ENCODE results near the gene PDE11A.

Gene PDE11A

DNA sequence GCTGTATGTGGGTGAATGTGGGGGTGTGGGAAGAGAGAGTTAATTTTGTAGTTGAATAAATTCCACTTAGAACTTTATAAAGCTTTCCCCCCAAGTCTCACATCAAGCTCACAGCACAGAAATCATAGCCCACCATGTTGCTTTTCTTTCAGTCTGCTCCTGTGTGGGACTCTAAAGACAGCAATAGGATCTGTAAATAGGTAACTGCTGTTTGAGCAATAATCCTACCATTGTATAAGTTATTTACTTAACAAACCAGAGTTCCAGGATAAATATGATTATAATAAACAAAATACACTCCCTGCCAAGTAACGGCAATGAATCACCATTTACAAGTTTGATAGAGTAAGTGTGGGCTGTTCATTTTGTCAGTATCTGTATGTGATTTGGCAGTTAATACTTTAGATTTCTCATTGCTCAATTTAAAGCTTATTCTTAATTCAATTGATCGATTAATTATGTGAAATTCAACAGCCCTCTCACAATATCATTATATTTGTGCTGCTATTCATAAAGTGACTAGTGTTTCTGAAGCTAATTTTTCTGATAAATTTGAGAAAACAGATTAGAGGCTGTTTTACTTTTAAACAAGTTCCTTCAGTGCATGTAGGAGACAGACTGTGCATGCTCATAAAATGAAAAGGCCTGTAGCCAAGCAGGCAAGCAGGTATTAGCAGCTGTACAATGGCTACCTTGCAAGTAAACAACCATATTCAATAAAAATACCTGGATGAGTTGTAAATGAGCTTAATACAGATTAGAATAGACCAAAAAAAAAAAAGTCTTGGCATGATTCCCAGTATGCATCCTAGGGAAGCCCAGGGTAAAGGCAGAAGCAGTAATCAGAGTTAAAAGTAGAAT, 142.7 kb downstream of the PDE11A start:
- DNase-seq (ENCODE audit: low read depth in 1 of 2, low spot score in 1 of 2), result no peak

DNA sequence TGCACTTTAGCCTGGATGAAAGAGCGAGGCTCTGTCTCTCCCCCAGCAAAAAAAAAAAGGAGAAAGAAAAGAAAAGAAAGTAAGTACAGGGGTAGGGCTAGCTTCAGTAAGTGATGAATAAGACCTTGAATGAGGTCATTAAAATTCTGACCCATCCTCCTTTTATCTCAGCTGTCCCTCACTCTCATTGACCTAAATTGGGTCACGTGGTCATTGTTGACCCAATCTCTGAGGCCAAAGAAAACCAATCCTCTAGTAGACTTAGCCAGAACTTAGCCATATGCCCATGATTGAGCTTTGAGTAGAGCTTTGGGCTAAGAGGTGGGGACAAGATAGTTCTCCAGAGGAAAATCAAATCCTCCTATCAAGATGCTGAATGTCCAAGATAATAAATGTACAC, 149.3 kb downstream of the PDE11A start:
- DNase-seq (ENCODE audit: low read depth in 1 of 2, low spot score in 1 of 2), result no peak

DNA sequence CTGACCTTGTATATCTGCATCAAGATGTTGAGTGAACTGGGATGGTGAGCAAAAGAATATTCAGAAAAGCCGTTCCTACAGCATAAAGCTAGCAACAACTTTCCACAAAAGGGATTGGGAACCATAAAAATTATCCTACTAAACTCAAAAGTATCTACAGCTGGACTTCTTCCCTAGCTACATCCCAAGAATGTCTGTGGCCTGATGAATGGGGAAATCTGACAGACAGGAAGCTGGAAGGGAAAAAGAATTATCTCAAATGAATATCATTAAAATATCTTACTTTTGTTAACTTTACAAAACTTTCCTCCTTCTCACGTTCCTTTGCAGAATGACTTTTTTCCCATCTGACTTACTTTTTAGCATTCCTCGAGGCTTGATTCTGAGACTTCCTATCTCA, 150.9 kb downstream of the PDE11A start:
- DNase-seq (ENCODE audit: low read depth in 1 of 2, low spot score in 1 of 2), result no peak

DNA sequence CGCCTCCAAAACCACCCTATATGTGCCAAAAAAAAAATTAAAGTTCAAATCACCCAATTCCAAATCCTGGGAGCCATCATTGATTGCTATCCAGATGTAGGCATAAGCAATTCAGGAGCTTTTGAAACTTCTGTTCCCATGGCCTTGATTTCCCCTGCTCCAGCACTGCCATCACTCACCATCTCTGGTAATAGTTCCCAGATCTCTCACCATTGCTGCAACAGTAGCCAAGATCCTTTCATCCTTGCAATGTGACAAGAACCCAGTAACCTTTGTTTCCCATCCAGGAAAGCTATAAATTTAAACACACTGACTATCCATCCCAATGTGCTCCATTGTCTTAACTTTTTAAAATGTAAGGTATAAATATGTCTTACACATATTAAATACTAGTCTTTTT, 155.4 kb downstream of the PDE11A start:
- DNase-seq (ENCODE audit: low read depth in 1 of 2, low spot score in 1 of 2), result no peak

DNA sequence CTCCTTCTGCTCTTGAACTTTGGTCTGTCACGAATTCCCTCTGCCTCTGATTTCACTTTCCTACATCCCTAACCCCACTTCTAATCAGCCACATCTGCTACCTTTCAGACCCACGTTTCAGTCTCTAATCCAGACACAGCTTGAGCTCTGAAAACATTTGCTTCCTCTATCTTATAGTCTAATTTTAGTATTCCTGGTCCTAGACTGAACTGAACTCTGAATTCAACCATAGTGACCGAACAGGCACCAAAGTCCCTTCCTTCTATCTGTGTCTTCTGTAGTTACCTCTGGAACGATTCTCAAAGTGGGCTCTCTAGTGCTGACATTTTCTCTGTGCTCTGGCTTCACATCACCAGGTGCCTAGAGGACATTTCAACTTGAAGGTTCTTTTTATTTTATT, 156.2 kb downstream of the PDE11A start:
- DNase-seq (ENCODE audit: low read depth in 1 of 2, low spot score in 1 of 2), result no peak

DNA sequence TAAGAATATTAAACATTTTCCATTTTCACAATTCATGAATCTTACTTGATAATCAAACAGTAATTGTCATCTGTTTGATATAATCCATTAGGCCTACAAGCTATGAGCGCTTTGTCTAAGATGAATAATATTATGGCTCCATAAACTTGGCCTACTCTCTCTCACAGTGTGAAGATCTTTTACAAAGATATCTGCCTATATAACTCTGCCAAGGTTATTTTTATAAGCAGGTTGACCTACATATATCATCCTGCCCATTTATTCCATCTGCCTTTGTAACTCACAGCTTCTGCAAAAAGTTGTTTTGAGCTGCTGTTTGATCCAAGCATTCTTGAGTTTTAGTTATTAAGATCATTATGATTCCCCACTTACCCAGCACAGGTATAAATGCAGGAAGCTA, 158.3 kb downstream of the PDE11A start:
- no peak for DNase-seq (ENCODE audit: low read depth in 1 of 2, low spot score in 1 of 2)

DNA sequence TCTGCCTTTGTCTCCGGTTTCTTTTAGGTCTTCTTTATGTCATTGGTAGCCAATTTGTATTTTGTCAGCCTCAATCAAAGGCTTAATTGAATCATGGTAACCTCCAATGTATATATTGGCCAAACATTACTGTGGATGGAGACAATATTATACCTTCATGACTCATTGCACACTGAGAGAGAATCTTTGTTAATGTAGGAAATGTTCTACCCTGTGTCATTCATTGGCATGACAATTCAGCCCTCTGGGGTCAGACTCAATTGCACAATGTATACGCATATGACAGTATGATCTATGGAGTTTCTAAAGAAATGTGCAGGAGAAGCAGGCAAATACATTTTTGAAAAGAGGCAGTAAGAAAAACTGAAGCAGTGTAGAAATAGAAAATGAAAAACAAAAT, 162.6 kb downstream of the PDE11A start:
- no peak for DNase-seq (ENCODE audit: low read depth in 1 of 2, low spot score in 1 of 2)

DNA sequence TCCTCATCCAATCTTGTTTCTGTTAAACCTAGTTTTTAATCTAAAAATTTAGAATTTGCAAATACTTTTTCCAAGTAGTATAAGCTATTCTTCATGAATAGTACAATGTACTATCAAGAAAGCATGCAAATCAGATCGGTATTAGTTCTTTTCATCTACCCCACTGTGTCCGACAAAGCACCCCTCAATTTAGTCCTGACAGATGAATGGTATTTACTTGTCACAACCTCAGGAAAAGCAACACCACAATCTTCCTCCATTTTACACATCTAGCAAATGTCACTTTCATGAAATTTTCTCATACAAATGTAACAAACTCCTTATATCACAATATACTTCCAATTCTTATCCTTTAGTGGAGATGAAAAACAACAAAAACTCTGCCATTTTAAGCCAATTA, 163.8 kb downstream of the PDE11A start:
- no peak for DNase-seq (ENCODE audit: low read depth in 1 of 2, low spot score in 1 of 2)

DNA sequence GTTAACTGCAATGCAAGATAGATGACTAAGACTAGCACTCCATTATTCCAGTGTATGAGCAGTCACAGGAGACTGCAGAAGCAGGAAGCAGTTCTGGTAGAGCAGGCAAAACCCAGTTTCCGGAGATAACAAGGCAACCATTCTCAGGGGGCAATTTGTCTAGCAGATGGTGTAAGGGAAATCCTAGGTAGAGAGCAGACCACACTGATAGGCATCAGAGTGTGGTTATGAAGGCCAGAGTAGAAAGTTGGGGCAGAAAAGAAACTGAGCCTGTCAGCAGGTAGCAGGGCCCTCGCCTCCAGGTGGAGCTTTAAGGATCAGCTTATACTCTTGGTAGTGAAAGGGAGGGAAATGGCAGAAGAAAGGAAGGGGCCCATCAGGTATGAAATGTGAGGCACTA, 164.4 kb downstream of the PDE11A start:
- no peak for DNase-seq (ENCODE audit: low read depth in 1 of 2, low spot score in 1 of 2)

DNA sequence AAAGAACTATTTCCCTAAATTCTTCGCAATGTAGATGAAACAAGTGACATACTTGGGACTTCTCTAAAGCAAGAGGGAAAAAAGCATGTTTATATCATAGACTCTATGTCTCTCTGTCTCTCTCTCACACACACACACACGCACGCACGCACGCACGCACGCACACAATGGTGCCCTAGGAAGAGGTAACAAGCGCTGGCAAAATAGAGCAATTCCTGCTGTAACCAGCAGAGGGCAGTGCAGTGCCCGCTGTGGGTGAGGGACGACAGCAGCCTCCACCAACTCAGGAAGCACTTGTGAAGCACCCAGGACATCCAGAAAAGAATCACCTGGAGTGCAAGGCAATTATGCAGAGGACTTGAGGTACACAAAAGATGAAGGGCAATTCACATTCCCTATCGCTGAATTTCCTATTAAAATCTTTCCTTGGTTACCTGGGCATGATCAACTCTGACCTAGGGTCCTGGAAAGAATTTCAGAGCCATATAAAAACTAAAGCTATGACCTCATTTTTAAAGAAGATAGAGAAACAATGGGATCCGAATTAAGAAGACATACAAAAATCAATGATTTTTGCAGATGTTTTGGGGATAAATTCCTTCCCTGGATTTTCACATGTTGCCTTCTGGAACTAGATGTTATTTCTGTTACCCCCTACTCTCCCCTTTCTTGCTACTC, 166.4 kb downstream of the PDE11A start:
- DNase-seq (ENCODE audit: low read depth in 1 of 2, low spot score in 1 of 2), result peak; percentile 15 to 41

DNA sequence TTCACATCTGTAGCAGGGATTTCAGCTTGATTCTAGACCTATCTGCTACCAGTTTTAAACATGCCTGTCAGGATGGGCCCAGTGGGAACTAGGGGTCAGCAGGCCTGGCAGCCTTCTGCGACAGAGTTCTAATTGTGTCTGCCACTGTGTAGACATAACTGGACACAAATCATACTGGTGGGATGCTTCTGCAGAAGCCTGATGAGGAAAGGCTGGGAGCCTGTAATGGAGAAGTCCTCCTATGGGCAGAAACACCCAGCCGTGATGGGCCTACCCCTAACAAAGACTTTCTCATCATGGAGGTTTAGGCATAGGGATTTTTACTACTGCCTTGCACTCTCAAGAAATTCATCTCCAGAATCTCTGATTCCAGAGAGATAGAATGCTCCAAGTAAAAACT, 166.9 kb downstream of the PDE11A start:
- no peak for DNase-seq (ENCODE audit: low read depth in 1 of 2, low spot score in 1 of 2)

DNA sequence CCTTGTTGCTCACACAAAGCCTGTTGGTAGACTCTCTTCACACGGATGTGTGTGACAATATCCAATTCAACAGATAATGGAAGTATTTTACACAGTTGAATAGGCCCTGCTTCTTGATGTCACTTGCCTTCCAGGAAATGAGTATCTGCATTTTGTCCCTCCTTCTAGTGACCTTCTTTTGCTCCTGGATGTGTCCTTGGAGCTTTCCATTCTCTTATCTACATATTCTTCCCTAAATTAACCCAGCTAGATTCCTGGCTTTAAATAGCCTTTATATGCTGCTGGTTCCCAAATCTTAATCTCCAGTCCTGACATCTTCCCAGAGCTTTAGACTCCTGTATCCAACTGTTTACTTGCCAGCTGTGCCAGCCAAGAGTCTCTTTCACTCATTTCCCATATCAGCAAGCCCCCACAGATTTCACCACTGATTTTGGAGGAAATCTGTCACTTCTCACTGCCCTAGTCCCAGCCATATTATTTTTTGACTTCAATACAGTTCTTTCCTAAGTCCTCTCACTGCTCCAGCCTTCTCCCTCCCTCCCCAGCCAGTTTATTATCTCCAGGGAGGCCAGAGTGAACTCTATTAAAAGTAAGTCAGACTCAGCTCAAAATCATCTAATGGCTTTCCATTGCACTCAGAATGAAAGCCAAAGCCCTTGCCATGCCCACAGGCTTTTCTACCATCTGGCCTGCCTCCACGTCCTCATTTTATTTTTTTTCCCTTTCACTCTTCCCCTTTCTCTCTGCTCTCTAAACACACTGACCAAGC, 170.0 kb downstream of the PDE11A start:
- DNase-seq (ENCODE audit: low read depth in 1 of 2, low spot score in 1 of 2), result no peak

DNA sequence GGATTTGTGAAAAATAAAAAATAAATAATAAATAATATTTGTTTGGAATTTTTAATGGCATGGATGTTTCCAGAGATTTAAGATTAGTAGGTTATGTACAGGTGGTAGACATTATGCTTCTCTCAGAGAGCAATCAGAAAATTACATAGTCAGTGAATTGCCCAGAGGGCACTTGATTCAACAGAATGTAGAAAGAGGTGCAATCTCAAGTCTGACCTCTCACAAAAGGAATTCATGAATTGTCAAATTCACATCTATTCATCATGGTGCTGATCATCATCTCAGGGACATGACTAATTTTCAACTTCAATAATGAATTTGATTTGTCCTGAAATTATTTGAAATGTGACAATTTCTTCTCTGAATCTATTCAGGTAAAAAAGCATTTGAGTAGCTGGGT, 172.5 kb downstream of the PDE11A start:
- DNase-seq (ENCODE audit: low read depth in 1 of 2, low spot score in 1 of 2), result no peak

DNA sequence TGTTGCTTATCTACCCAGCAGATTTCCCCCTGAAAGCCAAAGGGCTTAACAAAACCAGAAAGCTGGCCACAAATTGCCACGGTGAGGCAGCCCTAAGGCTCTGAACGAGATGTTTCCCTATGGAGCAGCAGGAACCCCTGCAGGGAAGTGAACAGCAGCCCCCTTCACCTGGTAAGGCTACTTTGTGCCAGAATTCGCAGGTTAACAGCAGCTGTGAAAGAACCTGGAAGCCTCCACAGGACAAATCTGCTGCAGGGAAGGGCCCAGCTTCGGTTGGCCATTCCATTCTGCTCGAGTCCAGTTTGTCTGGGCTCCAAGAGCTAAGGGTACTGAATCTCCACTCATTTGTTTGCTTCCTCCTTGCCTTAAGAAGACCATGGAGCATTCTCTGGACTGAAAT, 175.3 kb downstream of the PDE11A start:
- no peak for DNase-seq (ENCODE audit: low read depth in 1 of 2, low spot score in 1 of 2)

DNA sequence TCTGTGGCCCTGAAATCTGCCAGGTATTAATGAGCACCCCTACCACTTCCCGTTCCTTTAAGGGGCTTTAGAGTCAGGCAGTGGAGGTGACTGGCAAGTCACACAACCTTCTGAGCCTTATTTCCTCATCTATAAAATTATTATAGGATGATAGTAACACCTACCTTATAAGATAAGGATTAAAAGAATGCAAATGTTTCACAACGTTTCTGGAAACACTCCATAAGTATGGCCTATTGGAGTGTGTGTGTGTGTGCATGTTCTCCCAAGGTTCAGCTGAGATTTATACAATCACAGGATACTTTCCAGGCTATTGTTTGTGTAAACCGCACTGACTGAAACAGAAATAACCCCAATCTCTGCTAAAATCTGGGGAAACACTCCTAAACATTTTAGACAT, 176.0 kb downstream of the PDE11A start:
- no peak for DNase-seq (ENCODE audit: low read depth in 1 of 2, low spot score in 1 of 2)

DNA sequence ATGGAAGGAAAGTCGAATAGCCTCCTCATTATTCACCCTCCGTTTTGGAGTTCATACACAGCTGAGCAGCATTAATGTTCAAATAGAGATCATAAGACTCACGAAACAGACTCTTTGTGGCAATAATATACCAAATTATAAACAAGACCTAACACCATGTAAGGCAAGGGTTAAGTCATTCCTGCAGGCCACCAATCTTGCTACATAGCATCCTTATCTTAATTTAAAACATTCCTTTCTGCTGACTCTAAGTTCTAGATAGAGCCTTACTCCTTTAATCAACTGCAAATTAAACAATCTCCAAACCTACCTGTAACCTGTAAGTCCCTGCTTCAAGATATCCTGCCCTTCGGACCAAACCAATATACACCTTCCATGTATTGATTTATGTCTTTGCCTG, 178.0 kb downstream of the PDE11A start:
- DNase-seq (ENCODE audit: low read depth in 1 of 2, low spot score in 1 of 2), result no peak

DNA sequence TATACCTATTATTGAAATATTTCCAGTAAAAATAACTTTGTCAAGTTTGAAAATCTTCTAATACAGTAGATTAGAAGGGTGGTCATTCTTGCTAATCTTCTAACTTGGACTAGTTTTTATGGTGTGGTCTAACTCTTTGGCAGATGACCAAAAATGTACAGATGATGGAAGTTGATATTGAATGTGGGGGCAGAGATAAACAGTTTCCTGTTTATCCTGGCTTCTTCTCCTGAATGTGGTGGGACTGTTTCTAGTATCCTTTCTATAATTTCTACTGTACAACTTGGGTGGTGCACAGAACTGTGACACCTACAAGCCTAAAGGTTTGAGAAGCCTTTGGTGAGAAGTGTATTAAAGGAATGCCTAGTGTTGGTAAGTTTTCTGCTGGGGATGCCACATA, 178.7 kb downstream of the PDE11A start:
- DNase-seq (ENCODE audit: low read depth in 1 of 2, low spot score in 1 of 2), result no peak

DNA sequence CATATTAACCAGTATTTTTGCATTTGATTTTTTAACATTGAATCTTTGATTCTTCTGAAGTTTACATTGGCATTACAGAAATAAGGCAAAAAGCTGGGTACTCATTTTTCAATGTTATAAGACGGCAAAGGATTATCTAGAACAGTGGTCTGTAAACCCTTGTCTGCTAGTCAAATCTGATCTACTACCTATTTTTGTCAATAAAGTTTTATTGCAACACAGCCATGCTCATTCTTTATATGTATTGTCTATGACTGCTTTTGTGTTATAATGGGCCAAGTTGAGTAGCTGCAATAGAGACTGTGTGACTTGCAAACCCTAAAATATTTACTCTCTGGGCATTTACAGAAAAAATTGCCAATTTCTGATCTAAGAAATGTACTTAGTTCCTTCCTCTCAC, 181.0 kb downstream of the PDE11A start:
- no peak for DNase-seq (ENCODE audit: low read depth in 1 of 2, low spot score in 1 of 2)

DNA sequence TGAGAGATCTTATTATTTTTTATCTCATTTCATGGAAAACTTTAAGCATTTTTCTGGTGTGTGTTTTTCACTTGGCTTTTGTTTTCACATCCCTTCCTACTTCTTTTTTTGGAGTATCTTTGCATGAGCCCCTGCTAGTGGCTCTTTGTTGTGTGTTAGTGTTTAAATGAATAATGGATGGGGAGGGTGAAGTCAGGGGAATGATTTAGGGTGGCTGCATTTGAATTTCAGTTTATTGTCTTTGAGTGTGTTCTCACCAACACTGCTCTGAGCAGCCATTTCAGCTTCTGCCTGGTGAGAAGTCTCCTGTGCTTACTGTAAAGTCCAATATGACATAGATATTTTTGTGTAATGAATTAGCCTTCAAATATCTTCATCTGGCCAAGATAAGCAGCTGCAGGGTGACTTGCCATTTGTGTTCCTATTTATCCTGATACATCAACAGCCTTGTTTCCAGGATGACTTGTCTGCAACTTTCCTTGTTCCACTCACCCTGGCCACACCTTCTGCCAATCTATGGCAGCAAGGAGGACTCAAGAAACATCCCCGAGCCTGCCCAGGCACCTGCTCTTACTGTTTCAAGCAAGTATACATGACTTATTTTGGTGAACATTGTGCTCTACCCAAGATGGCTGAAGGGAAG, 182.6 kb downstream of the PDE11A start:
- no peak for DNase-seq (ENCODE audit: low read depth in 1 of 2, low spot score in 1 of 2)

DNA sequence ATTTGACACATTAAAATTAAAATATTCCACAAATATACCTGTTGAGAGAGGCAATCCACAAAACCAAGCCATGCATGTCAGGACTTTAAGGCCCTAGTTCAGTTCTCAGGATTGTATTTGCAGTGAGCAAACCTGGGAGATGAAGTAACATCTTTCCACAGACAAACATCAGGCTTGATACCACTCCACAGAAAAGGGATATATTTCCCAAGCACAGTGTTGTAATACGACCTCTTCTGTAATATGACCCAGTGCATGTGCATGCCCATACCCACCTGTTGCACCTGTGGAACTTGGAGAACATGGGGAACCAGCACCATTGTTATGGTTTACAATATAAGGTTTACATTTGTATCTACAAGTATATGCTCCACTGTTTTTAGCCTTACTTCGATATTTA, 184.0 kb downstream of the PDE11A start:
- no peak for DNase-seq (ENCODE audit: low read depth in 1 of 2, low spot score in 1 of 2)

DNA sequence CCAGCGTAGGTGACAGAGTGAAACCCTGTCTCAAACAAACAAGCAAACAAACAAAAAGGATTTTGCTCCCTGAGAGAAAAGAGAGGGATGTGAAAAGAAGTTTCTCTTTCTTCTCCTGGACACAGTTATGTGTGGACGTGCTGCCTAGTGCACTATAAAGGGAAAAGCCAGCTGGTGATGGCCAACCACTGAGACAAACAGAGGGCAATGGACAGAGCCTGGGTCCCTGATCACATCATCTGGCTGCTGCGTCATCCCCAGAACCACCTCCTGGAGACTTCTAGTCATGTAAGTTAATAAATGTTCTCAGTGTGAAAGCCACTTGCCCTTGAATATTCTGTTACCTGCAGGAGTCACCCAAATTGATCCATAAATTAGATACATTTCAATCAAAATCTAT, 184.9 kb downstream of the PDE11A start:
- no peak for DNase-seq (ENCODE audit: low read depth in 1 of 2, low spot score in 1 of 2)

DNA sequence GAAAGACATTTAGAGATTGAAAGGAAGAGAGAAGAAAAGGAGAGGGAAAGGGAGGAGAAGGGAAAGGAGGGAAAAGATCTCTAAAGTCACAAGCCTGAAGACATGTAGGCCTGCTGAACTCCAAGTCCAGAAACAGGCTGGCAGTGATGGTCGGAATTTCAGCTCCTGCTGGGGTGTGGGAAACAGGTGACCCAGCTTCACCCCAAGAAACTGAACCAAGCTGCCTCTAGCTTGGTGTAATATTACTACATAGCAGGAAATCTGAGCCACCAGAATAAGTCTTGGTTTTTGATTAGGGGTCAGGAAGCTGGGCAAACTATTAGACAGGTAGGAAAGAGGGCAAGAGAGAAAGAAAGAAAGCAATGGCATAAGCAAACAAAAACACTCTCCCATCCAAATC, 185.8 kb downstream of the PDE11A start:
- no peak for DNase-seq (ENCODE audit: low read depth in 1 of 2, low spot score in 1 of 2)
